Fibroblast of lung (primary cell): ENCODE data around the gene TNFRSF21.

Experiments used
- CTCF ChIP-seq, 2 donors: IDR thresholded peaks in 1 of 2; conservative IDR thresholded peaks in 1 of 2; 1 replicate in 1 of 2; 2 replicates in 1 of 2; pipeline ENCODE4 v1.5.1; 2011 to 2012; ENCODE audit warnings: low read length in 2 of 2, control low read depth in 1 of 2, inconsistent platforms in 1 of 2, low read depth in 1 of 2, mild to moderate bottlenecking in 1 of 2
- EZH2 ChIP-seq: IDR thresholded peaks from 2 replicates; pipeline ENCODE4 v1.5.1; 2012; ENCODE audit warnings: low read length, control low read depth, mild to moderate bottlenecking; ENCODE audit errors: missing control alignments

GRCh38 chr6:47245745-47246371 lies 63.8 kb downstream of the TNFRSF21 start:
- TF ChIP-seq CTCF (conservative IDR thresholded peaks at IDR 0.05 in 1 of 2, IDR thresholded peaks at IDR 0.05 in 1 of 2; ENCODE audit: low read depth in 1 of 2, low read length in 2 of 2) (no peak), EZH2 (no peak)
